Measurements from ENCODE around the gene AKAP10. TPM values are rescaled to one million over a fixed set of nuclear protein-coding genes. Genes with fewer than 3 reads are reported as not detected.
"Not testable (repeated sequence)": the region's sequence is repeated elsewhere in the genome, so short reads cannot be mapped to it uniquely, and the experiment has no call there.

AKAP10 gene
- total and polyA plus RNA-seq, 7 donors = 4.2 to 16.8 (median 11.1) TPM

DNA sequence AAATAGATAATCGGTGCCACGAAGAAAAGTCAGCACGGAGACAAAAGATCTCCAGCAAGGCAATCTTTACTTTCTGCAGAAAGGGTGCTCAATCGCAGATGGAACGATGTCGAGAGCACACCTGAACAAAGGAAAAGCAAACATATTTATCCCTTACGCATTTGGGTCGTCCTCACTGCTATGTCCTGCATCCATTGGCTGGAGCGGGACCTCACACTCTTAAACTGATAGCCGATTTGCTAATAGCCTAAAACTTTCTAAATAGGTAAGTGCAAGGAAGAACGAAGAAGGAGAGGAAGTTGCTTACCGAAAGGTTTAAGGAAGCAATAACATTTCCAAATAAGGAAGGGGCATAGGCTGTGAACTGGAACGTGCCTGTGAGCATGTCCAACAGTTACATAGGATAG, 1.2 kb upstream of the AKAP10 start:
- ATAC-seq (no peak), DNase-seq (no peak)
- peak overlapping the region; percentile 96 for H3K4me3 ChIP-seq
- H3K27me3 ChIP-seq (ENCODE audit: insufficient read depth in 3 of 3, low read length in 2 of 3) = no peaks in the 10 kb centered on the region
- WGBS, 3 donors = 91 to 93% (median 92%) methylated on average over 13 of the region's 13 CpGs
- intact Hi-C loops (cut with DNase I) = no loop called here
- H3K27ac ChIP-seq = peak overlapping the region; percentile 94
- TF ChIP-seq, protein P1, sequence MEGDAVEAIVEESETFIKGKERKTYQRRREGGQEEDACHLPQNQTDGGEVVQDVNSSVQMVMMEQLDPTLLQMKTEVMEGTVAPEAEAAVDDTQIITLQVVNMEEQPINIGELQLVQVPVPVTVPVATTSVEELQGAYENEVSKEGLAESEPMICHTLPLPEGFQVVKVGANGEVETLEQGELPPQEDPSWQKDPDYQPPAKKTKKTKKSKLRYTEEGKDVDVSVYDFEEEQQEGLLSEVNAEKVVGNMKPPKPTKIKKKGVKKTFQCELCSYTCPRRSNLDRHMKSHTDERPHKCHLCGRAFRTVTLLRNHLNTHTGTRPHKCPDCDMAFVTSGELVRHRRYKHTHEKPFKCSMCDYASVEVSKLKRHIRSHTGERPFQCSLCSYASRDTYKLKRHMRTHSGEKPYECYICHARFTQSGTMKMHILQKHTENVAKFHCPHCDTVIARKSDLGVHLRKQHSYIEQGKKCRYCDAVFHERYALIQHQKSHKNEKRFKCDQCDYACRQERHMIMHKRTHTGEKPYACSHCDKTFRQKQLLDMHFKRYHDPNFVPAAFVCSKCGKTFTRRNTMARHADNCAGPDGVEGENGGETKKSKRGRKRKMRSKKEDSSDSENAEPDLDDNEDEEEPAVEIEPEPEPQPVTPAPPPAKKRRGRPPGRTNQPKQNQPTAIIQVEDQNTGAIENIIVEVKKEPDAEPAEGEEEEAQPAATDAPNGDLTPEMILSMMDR (IDR thresholded peaks at IDR 0.05) = no peak
- no peaks in the 10 kb centered on the region for H3K36me3 ChIP-seq (ENCODE audit: insufficient read depth in 1 of 2, low read depth in 1 of 2)
- peaks cover 20% of the 10 kb centered on the region for H3K4me1 ChIP-seq
- no peaks in the 10 kb centered on the region for H3K9me3 ChIP-seq

DNA sequence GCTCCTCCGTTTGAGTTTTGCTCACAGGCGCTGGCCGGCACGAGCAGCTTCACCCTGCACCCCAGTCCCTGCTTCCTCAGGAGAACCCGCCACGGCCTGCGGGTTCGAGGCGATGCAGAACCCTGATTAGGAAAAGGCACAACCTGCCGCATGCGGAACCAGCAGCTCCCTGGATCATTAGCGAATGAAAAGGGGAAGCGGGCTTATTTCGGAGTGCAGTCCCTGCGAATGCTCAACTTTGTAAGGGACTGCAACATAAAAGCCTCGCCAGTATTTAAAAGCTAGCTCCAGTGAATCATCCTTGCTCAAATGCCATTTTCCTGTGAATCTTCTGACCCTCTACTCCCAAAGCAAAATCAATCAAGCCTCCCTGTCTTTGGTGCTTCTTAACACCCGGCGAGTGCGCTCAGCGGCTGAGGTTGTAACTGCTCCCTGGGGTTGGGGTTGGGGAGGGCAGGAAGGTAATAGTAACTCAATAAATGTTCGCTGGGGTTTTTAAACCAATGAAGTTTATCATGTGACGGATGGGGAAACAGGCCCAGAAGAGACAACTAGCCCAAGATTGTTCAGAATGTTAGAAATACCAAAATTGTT, 678 bp upstream of the AKAP10 start:
- Histone ChIP-seq H3K4me1 (peaks cover 20% of the 10 kb centered on the region), H3K27me3 (ENCODE audit: insufficient read depth in 3 of 3, low read length in 2 of 3) (no peaks in the 10 kb centered on the region), H3K9me3 (no peaks in the 10 kb centered on the region), H3K4me3 (peak overlapping the region; percentile 96), H3K27ac (peak overlapping the region; percentile 94), H3K36me3 (ENCODE audit: insufficient read depth in 1 of 2, low read depth in 1 of 2) (no peaks in the 10 kb centered on the region)
- WGBS, 3 donors = 25 to 35% (median 33%) methylated on average over 22 of the region's 22 CpGs
- peak in 1 of 2 donors; percentile 21 for DNase-seq
- ATAC-seq = peak in 2 of 4 donors; percentile 1 to 11
- intact Hi-C loops (cut with DNase I) = no loop called here
- TF ChIP-seq, protein P1 (IDR thresholded peaks at IDR 0.05) = no peak

DNA sequence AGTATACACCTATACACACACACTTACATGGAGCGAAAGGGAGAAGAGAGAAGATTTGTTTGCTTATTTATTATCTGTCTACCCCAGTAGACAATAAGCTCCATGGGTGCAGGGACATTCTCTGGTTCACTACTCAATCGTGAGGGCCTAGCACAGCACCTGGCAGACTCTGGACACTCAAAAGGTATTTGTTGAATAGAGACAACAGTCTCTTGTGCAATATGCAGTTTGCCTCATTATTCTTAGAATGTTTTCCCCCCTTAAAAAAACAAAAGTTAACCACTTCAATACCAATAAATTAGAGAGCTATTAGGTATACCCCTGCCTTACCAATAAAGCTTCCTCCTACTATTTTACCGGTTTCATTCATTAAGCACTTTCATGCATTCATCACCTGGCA, 2.0 kb downstream of the AKAP10 start:
- Histone ChIP-seq H3K4me3 (peak overlapping the region; percentile 96), H3K9me3 (no peaks in the 10 kb centered on the region), H3K27me3 (ENCODE audit: insufficient read depth in 3 of 3, low read length in 2 of 3) (no peaks in the 10 kb centered on the region), H3K36me3 (ENCODE audit: insufficient read depth in 1 of 2, low read depth in 1 of 2) (peaks cover 0 to 13% of the 10 kb centered on the region in 2 donors), H3K27ac (no peak overlapping the region), H3K4me1 (peaks cover 20% of the 10 kb centered on the region)
- intact Hi-C loops (cut with DNase I) = no loop called here
- DNase-seq = no peak
- TF ChIP-seq, protein P1 (IDR thresholded peaks at IDR 0.05) = no peak
- ATAC-seq = no peak
- 73 to 75% (median 74%) methylated on average over 3 of the region's 3 CpGs for WGBS, 3 donors

DNA sequence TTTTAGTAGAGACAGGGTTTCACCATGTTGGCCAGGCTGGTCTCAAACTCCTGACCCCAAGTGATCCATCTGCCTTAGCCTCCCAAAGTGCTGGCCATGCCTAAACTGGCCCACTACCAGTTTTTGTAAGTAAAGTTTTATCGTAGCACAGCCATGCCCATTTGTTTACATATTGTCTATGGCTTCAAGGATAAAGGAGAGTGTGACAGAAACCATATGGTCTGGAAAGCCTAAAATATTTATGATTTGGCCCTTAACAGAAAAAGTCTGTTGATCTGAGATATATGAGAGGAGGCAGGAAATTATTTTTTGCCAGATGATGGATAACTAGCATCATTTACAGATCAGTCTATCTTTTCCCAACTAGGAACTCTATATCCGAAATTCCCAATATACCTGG, 4.5 kb downstream of the AKAP10 start:
- Histone ChIP-seq H3K4me3 (no peak overlapping the region), H3K4me1 (peaks cover 16% of the 10 kb centered on the region), H3K36me3 (ENCODE audit: insufficient read depth in 1 of 2, low read depth in 1 of 2) (peaks cover 2 to 27% of the 10 kb centered on the region in 2 donors), H3K27ac (no peak overlapping the region), H3K9me3 (no peaks in the 10 kb centered on the region), H3K27me3 (ENCODE audit: insufficient read depth in 3 of 3, low read length in 2 of 3) (no peaks in the 10 kb centered on the region)
- ATAC-seq (no peak), DNase-seq (no peak)
- intact Hi-C loops (cut with DNase I) = no loop called here
- TF ChIP-seq, protein P1 (IDR thresholded peaks at IDR 0.05) = no peak
- 89 to 93% (median 89%) methylated on average over 2 of the region's 2 CpGs for WGBS, 3 donors

DNA sequence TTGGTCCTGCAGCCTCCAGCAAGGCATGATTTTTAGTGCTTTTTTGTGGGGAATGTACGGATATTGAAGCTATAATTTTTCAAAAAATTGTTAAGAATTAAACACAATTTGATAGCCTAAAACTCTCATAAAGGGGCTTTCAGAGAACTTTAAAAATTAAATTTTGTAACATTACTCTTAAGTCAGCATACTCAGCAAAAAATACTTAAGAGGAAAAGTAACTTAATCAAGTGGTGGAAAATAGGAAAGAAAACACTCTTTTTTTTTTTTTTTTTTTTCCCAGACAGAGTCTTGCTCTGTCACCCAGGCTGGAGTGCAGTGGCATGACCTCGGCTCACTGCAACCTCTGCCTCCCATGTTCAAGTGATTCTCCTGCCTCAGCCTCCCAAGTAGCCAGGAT, 14.7 kb downstream of the AKAP10 start:
- H3K4me3 ChIP-seq; H3K9me3 ChIP-seq; H3K4me1 ChIP-seq; H3K27me3 ChIP-seq (ENCODE audit: insufficient read depth in 3 of 3, low read length in 2 of 3); H3K27ac ChIP-seq; ATAC-seq; intact Hi-C loops (cut with DNase I); DNase-seq: not testable (repeated sequence)
- 73 to 97% (median 93%) methylated on average over 2 of the region's 2 CpGs for WGBS, 3 donors
- H3K36me3 ChIP-seq (ENCODE audit: insufficient read depth in 1 of 2, low read depth in 1 of 2) = peaks cover 0 to 90% of the 10 kb centered on the region in 2 donors
